GM12801 (cell line): Measurements from ENCODE around the gene HECTD4.

Experiments
- TF ChIP-seq, protein P1 (sequence below): IDR thresholded peaks from one replicate; pipeline ENCODE4 v1.5.1; 2011; ENCODE audit warnings: control low read depth; ENCODE audit not compliant: insufficient read length; ENCODE audit errors: extremely low read depth

The HECTD4 gene

DNA sequence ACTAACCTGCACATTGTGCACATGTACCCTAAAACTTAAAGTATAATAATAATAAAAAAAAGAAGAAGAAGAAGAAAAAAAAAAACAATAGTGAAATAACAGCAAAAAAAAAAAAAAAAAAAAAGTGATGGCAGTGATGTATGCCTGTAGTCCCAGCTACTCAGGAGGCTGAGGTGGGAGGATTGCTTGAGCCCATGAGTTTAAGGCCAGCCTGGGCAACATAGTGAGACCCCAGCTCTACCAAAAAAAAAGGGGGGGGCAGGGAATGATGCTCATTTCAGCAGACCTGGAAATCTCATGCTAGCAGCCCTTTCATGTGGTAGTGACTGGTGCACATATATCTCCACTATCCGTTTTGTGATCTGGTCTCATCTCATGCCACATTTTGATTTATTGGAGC, 236.1 kb downstream of the HECTD4 start:
- TF ChIP-seq, protein P1, sequence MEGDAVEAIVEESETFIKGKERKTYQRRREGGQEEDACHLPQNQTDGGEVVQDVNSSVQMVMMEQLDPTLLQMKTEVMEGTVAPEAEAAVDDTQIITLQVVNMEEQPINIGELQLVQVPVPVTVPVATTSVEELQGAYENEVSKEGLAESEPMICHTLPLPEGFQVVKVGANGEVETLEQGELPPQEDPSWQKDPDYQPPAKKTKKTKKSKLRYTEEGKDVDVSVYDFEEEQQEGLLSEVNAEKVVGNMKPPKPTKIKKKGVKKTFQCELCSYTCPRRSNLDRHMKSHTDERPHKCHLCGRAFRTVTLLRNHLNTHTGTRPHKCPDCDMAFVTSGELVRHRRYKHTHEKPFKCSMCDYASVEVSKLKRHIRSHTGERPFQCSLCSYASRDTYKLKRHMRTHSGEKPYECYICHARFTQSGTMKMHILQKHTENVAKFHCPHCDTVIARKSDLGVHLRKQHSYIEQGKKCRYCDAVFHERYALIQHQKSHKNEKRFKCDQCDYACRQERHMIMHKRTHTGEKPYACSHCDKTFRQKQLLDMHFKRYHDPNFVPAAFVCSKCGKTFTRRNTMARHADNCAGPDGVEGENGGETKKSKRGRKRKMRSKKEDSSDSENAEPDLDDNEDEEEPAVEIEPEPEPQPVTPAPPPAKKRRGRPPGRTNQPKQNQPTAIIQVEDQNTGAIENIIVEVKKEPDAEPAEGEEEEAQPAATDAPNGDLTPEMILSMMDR, result no peak

DNA sequence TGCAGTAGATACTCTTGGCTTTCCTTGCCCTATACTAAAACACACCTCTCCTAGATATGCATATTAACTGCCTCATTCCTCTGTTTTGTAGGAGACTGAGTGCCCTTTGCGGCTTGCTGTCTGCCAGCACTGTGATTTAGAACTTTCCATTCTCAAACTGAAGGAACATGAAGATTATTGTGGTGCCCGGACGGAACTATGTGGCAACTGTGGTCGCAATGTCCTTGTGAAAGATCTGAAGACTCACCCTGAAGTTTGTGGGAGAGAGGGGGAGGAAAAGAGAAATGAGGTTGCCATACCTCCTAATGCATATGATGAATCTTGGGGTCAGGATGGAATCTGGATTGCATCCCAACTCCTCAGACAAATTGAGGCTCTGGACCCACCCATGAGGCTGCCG, 241.5 kb downstream of the HECTD4 start:
- TF ChIP-seq, protein P1, result no peak

DNA sequence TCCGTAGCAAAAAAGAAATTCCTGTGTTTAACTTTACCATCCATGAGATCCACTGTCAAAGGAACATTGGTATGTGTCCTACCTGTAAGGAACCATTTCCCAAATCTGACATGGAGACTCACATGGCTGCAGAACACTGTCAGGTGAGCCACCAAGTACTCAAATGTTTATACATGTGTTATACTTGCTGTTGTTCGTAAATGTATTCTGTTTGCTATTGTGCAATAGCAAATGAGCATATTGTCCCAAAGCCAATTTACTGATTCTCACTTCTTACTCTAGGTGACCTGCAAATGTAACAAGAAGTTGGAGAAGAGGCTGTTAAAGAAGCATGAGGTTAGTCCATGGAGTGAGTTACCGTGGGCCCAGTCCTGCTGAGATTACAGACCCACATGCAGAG, 247.5 kb downstream of the HECTD4 start:
- TF ChIP-seq, protein P1, result no peak

DNA sequence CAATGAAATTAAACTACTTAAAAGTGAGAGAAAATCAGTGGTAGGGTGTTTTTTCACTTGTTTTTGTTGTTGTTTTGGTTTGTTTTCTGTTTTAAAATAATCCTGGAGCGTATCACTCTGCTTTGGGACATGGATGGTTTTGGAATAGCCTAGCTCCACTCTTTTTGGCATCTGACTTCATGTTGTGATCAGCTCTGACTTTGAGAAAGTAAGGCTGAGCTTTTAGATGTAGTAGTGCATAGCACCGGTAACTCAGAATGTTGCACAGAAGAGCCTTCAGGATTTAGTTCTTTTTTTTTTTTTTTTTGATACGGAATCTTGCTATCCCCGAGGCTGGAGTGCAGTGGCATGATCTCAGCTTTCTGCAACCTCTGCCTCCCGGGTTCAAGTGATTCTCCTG, 248.8 kb downstream of the HECTD4 start:
- TF ChIP-seq, protein P1, result no peak

DNA sequence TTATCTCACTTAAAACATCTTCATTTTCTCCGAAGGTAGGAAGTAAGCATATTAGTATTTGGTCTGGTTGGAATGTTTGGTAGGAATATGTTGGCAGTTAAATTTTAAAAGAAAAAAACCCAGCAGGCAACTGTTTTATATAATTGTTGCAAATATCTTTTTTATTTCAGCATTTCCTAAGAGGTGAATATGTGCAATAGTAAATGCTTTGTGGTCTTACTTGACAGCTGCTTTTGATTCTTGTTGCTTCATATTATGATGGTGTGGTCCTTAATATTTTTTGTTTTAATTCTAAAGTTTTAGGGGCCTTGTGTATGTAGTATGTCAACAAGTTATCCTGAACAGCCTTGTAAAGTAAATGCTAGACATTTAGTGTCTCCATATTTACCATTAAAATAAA, 250.5 kb downstream of the HECTD4 start:
- TF ChIP-seq, protein P1, result no peak

DNA sequence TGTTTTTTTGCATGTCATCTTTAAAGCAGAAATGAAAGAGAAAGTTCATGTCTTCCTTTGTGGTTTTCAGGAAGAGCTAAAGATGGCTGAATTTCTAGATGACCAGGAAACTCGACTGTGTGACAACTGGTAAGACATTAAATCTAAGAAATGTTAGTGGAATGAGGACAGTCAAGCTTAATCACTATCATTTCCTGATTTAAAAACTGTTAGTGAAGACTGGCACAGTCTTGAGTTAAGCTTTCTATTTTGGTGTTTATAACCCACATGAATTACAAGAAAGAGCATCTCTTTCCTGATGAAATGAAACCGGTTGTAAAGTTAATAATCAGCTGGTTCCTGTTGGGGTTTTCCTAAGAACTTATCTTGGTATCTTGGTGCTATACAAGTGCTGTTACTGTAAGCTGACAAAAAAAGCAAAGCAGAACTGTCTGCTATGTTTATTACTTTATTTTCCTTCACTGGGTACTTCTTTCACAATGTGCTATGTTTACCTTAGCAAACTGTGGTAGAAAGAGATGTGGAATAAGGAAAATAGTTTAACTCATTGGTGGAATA, 251.7 kb downstream of the HECTD4 start:
- TF ChIP-seq, protein P1, result no peak

DNA sequence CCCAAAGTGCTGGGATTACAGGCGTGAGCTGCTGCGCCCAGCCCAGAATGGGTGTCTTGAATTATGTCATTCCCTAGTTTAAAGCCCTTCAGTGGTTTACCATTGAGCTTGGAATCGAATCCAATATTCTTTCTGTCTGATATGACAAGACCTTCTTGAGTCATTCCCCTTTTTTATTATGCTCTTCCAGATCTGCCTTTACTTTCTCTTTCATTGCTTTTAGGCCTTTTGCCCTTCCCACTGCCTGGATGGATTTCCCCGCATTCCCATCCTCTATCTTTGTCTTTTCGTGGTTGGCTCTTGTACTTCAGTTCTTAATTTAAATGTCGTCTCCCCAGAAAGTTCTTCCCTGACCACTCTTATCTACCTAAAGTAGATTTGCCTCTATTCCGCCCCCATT, 255.3 kb downstream of the HECTD4 start:
- TF ChIP-seq, protein P1, result no peak

DNA sequence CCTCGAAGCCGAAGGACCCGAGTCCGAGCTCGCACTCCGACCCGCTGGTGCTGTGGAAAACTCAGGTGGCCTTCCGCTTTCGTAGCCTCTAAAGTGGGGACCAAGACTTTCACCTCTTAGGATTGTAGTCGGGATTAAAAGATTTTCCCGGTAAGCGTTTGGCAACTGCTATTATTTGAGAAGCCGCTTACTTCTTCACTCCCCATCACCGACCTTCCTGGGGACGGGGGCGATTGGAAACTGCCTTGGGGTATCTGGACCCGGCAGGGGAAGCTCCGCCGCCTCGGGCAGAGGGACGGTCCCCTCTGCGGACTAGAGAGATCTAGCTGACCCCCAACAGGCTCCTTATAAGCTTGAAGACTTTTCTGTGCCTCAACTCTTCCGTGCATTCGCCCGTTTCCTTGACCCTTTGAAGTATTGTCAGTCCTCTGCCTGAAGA, 256.2 kb downstream of the HECTD4 start:
- TF ChIP-seq, protein P1, result no peak
